Activated T-helper 9 cell treated with anti-CD3 and anti-CD28 coated beads, Interleukin-2, amount 50 U/mL, for 16 hours (primary cell): ENCODE results near the gene FTO.

Experiments used
- DNase-seq: peaks from one replicate; pipeline ENCODE4 v3.0.0-alpha.2; 2020; ENCODE audit warnings: low read depth

FTO gene

GRCh38 chr16:54126907-54127306 lies 423.0 kb downstream of the FTO start:
- DNase-seq, result no peak

GRCh38 chr16:54128629-54129234 lies 424.8 kb downstream of the FTO start:
- no peak for DNase-seq

GRCh38 chr16:54129810-54130209 lies 425.9 kb downstream of the FTO start:
- no peak for DNase-seq

GRCh38 chr16:54135361-54136275 lies 431.7 kb downstream of the FTO start:
- no peak for DNase-seq

GRCh38 chr16:54136276-54136625 lies 432.3 kb downstream of the FTO start:
- DNase-seq, result no peak

GRCh38 chr16:54140057-54140787 lies 436.3 kb downstream of the FTO start:
- DNase-seq, result no peak

- no peak for DNase-seq
Measured at GRCh38 chr16:54140788-54141136, 436.8 kb downstream of the FTO start.

GRCh38 chr16:54142787-54143186 lies 438.8 kb downstream of the FTO start:
- no peak for DNase-seq

- DNase-seq, result no peak
Measured at GRCh38 chr16:54143410-54143809, 439.5 kb downstream of the FTO start.

- no peak for DNase-seq
Measured at GRCh38 chr16:54143934-54144571, 440.1 kb downstream of the FTO start.

GRCh38 chr16:54144572-54144947 lies 440.6 kb downstream of the FTO start:
- no peak for DNase-seq

GRCh38 chr16:54145881-54146280 lies 441.9 kb downstream of the FTO start:
- DNase-seq, result no peak

- DNase-seq, result no peak
Measured at GRCh38 chr16:54148974-54149373, 445.0 kb downstream of the FTO start.

- DNase-seq, result no peak
Measured at GRCh38 chr16:54150861-54151260, 446.9 kb downstream of the FTO start.

- no peak for DNase-seq
Measured at GRCh38 chr16:54152362-54153239, 448.6 kb downstream of the FTO start.

GRCh38 chr16:54153240-54153934 lies 449.4 kb downstream of the FTO start:
- no peak for DNase-seq

GRCh38 chr16:54156349-54156748 lies 452.4 kb downstream of the FTO start:
- no peak for DNase-seq

GRCh38 chr16:54158986-54159385 lies 455.0 kb downstream of the FTO start:
- DNase-seq, result no peak

GRCh38 chr16:54159490-54160080 lies 455.6 kb downstream of the FTO start:
- DNase-seq, result no peak

GRCh38 chr16:54160252-54160860 lies 456.4 kb downstream of the FTO start:
- no peak for DNase-seq
